ENCODE results near the gene TCF19. TPM values are rescaled to one million over a fixed set of nuclear protein-coding genes. Genes with fewer than 3 reads are reported as not detected.

Gene TCF19
- total RNA-seq, 1 experiment from 2014 or later, result 19.3 TPM

GRCh38 chr6:31143148-31143547 lies 15.2 kb upstream of the TCF19 start:
- no peak overlapping the region for H3K4me3 Mint-ChIP-seq (ENCODE audit: unreplicated experiment)

GRCh38 chr6:31144296-31144969 lies 14.0 kb upstream of the TCF19 start:
- H3K4me1 ChIP-seq, result no peaks in the 10 kb centered on the region
- no peaks in the 10 kb centered on the region for H3K36me3 ChIP-seq (ENCODE audit: control insufficient read depth, insufficient read depth, low read length)
- TF ChIP-seq CTCF (IDR thresholded peaks at IDR 0.05; ENCODE audit: insufficient read depth in 1 of 2, low read depth in 1 of 2, low read length in 1 of 2, severe bottlenecking in 1 of 2, unreplicated experiment in 1 of 2), result no peak
- POLR2A ChIA-PET, result no interaction called here
- no peak overlapping the region for H3K4me3 ChIP-seq (ENCODE audit: low read depth, low read length)
- intact Hi-C loops (cut with micrococcal nuclease; ENCODE audit: unreplicated experiment), result no loop called here
- H3K9me3 ChIP-seq, result no peaks in the 10 kb centered on the region
- Mint-ChIP-seq H3K27me3 (ENCODE audit: insufficient read depth, unreplicated experiment) (no peaks in the 10 kb centered on the region), H3K27ac (ENCODE audit: unreplicated experiment) (peak overlapping the region; percentile 60), H3K4me1 (ENCODE audit: low read depth, unreplicated experiment) (peaks cover 6% of the 10 kb centered on the region), H3K9me3 (ENCODE audit: unreplicated experiment) (no peaks in the 10 kb centered on the region), H3K36me3 (ENCODE audit: insufficient read depth, unreplicated experiment) (peaks cover 9% of the 10 kb centered on the region), H3K4me3 (ENCODE audit: unreplicated experiment) (no peak overlapping the region)
- no peak for DNase-seq
- BruUV-seq (replicated peaks), result no TSS peak
- no peaks in the 10 kb centered on the region for H3K27me3 ChIP-seq (replicated peaks; ENCODE audit: control insufficient read depth, insufficient read depth, low read length)
- CTCF ChIA-PET, result interaction anchor here (0.6 to 1.5 kb wide), 3 partner anchors 57 to 239 kb away, joined by 3 to 5 read pairs (median 3); no protein-coding TSS in a partner anchor

More at GRCh38 chr6:31143148-31143547, 15.2 kb upstream of the TCF19 start:
- TF ChIP-seq CTCF (IDR thresholded peaks at IDR 0.05; ENCODE audit: insufficient read depth in 1 of 2, low read depth in 1 of 2, low read length in 1 of 2, severe bottlenecking in 1 of 2, unreplicated experiment in 1 of 2), result no peak
- intact Hi-C loops (cut with micrococcal nuclease; ENCODE audit: unreplicated experiment), result no loop called here
- ChIA-PET CTCF (interaction anchor here (1.5 kb wide), 1 partner anchor 56 kb away, joined by 3 read pairs; no protein-coding TSS in a partner anchor), POLR2A (no interaction called here)
- no TSS peak for BruUV-seq (replicated peaks)
- Mint-ChIP-seq H3K27me3 (ENCODE audit: insufficient read depth, unreplicated experiment) (no peaks in the 10 kb centered on the region), H3K4me1 (ENCODE audit: low read depth, unreplicated experiment) (peaks cover 7% of the 10 kb centered on the region), H3K36me3 (ENCODE audit: insufficient read depth, unreplicated experiment) (peaks cover 9% of the 10 kb centered on the region), H3K9me3 (ENCODE audit: unreplicated experiment) (no peaks in the 10 kb centered on the region), H3K27ac (ENCODE audit: unreplicated experiment) (no peak overlapping the region)
- Histone ChIP-seq H3K27me3 (replicated peaks; ENCODE audit: control insufficient read depth, insufficient read depth, low read length) (no peaks in the 10 kb centered on the region), H3K9me3 (no peaks in the 10 kb centered on the region), H3K4me1 (no peaks in the 10 kb centered on the region), H3K4me3 (ENCODE audit: low read depth, low read length) (no peak overlapping the region), H3K36me3 (ENCODE audit: control insufficient read depth, insufficient read depth, low read length) (no peaks in the 10 kb centered on the region)
- no peak for DNase-seq

- no peak for TF ChIP-seq CTCF (IDR thresholded peaks at IDR 0.05; ENCODE audit: insufficient read depth in 1 of 2, low read depth in 1 of 2, low read length in 1 of 2, severe bottlenecking in 1 of 2, unreplicated experiment in 1 of 2)
- Mint-ChIP-seq H3K36me3 (ENCODE audit: insufficient read depth, unreplicated experiment) (peaks cover 12% of the 10 kb centered on the region), H3K27ac (ENCODE audit: unreplicated experiment) (peak overlapping the region; percentile 60), H3K4me3 (ENCODE audit: unreplicated experiment) (no peak overlapping the region), H3K27me3 (ENCODE audit: insufficient read depth, unreplicated experiment) (no peaks in the 10 kb centered on the region), H3K9me3 (ENCODE audit: unreplicated experiment) (no peaks in the 10 kb centered on the region), H3K4me1 (ENCODE audit: low read depth, unreplicated experiment) (peaks cover 1% of the 10 kb centered on the region)
- BruUV-seq (replicated peaks), result no TSS peak
- Histone ChIP-seq H3K27me3 (replicated peaks; ENCODE audit: control insufficient read depth, insufficient read depth, low read length) (no peaks in the 10 kb centered on the region), H3K9me3 (no peaks in the 10 kb centered on the region), H3K4me1 (no peaks in the 10 kb centered on the region), H3K36me3 (ENCODE audit: control insufficient read depth, insufficient read depth, low read length) (no peaks in the 10 kb centered on the region), H3K4me3 (ENCODE audit: low read depth, low read length) (no peak overlapping the region)
- ChIA-PET POLR2A (no interaction called here), CTCF (no interaction called here)
- no peak for DNase-seq
- intact Hi-C loops (cut with micrococcal nuclease; ENCODE audit: unreplicated experiment), result no loop called here
These were observed 13.4 kb upstream of the TCF19 start for GRCh38 chr6:31144970-31145340.
